ENCODE measurements around the gene ATP8B4.

ATP8B4 gene

GRCh38 chr15:49990835-49991545 is 128.0 kb downstream of the ATP8B4 start:
- Histone ChIP-seq H3K36me3 (ENCODE audit: control insufficient read depth in 1 of 2, insufficient read depth in 2 of 2, low read length in 2 of 2) (no peaks in the 10 kb centered on the region), H3K4me1 (ENCODE audit: control insufficient read depth in 1 of 2, insufficient read depth in 2 of 2, low read length in 2 of 2) (peaks cover 3 to 31% of the 10 kb centered on the region in 2 donors), H3K27ac (ENCODE audit: low read length) (peak overlapping the region; percentile 47), H3K9me3 (ENCODE audit: control insufficient read depth in 1 of 2, low read length in 2 of 2) (no peaks in the 10 kb centered on the region), H3K4me3 (ENCODE audit: low read depth in 1 of 2, low read length in 2 of 2) (no peak overlapping the region), H3K27me3 (ENCODE audit: low read depth, low read length) (no peaks in the 10 kb centered on the region)

- Histone ChIP-seq H3K9me3 (ENCODE audit: control insufficient read depth in 1 of 2, low read length in 2 of 2) (no peaks in the 10 kb centered on the region), H3K36me3 (ENCODE audit: control insufficient read depth in 1 of 2, insufficient read depth in 2 of 2, low read length in 2 of 2) (no peaks in the 10 kb centered on the region), H3K4me1 (ENCODE audit: control insufficient read depth in 1 of 2, insufficient read depth in 2 of 2, low read length in 2 of 2) (peaks cover 3 to 25% of the 10 kb centered on the region in 2 donors), H3K27ac (ENCODE audit: low read length) (no peak overlapping the region), H3K27me3 (ENCODE audit: low read depth, low read length) (no peaks in the 10 kb centered on the region), H3K4me3 (ENCODE audit: low read depth in 1 of 2, low read length in 2 of 2) (no peak overlapping the region)
Measured at GRCh38 chr15:49989498-49989897, 129.5 kb downstream of the ATP8B4 start.

GRCh38 chr15:49988766-49989165 is 130.3 kb downstream of the ATP8B4 start:
- H3K9me3 ChIP-seq (ENCODE audit: control insufficient read depth in 1 of 2, low read length in 2 of 2) = no peaks in the 10 kb centered on the region
- no peak overlapping the region for H3K27ac ChIP-seq (ENCODE audit: low read length)
- no peak overlapping the region for H3K4me3 ChIP-seq (ENCODE audit: low read depth in 1 of 2, low read length in 2 of 2)
- no peaks in the 10 kb centered on the region for H3K36me3 ChIP-seq (ENCODE audit: control insufficient read depth in 1 of 2, insufficient read depth in 2 of 2, low read length in 2 of 2)
- H3K27me3 ChIP-seq (ENCODE audit: low read depth, low read length) = no peaks in the 10 kb centered on the region
- peaks cover 3 to 25% of the 10 kb centered on the region in 2 donors for H3K4me1 ChIP-seq (ENCODE audit: control insufficient read depth in 1 of 2, insufficient read depth in 2 of 2, low read length in 2 of 2)

GRCh38 chr15:49987896-49988295 is 131.1 kb downstream of the ATP8B4 start:
- Histone ChIP-seq H3K9me3 (ENCODE audit: control insufficient read depth in 1 of 2, low read length in 2 of 2) (no peaks in the 10 kb centered on the region), H3K27me3 (ENCODE audit: low read depth, low read length) (no peaks in the 10 kb centered on the region), H3K27ac (ENCODE audit: low read length) (no peak overlapping the region), H3K4me1 (ENCODE audit: control insufficient read depth in 1 of 2, insufficient read depth in 2 of 2, low read length in 2 of 2) (peaks cover 3 to 25% of the 10 kb centered on the region in 2 donors), H3K4me3 (ENCODE audit: low read depth in 1 of 2, low read length in 2 of 2) (no peak overlapping the region), H3K36me3 (ENCODE audit: control insufficient read depth in 1 of 2, insufficient read depth in 2 of 2, low read length in 2 of 2) (no peaks in the 10 kb centered on the region)

GRCh38 chr15:49987198-49987785 is 131.7 kb downstream of the ATP8B4 start:
- Histone ChIP-seq H3K4me3 (ENCODE audit: low read depth in 1 of 2, low read length in 2 of 2) (no peak overlapping the region), H3K9me3 (ENCODE audit: control insufficient read depth in 1 of 2, low read length in 2 of 2) (no peaks in the 10 kb centered on the region), H3K27ac (ENCODE audit: low read length) (no peak overlapping the region), H3K27me3 (ENCODE audit: low read depth, low read length) (no peaks in the 10 kb centered on the region), H3K36me3 (ENCODE audit: control insufficient read depth in 1 of 2, insufficient read depth in 2 of 2, low read length in 2 of 2) (no peaks in the 10 kb centered on the region), H3K4me1 (ENCODE audit: control insufficient read depth in 1 of 2, insufficient read depth in 2 of 2, low read length in 2 of 2) (peaks cover 3 to 25% of the 10 kb centered on the region in 2 donors)

- H3K4me3 ChIP-seq (ENCODE audit: low read depth in 1 of 2, low read length in 2 of 2) = no peak overlapping the region
- no peak overlapping the region for H3K27ac ChIP-seq (ENCODE audit: low read length)
- H3K27me3 ChIP-seq (ENCODE audit: low read depth, low read length) = no peaks in the 10 kb centered on the region
- H3K4me1 ChIP-seq (ENCODE audit: control insufficient read depth in 1 of 2, insufficient read depth in 2 of 2, low read length in 2 of 2) = peaks cover 3 to 25% of the 10 kb centered on the region in 2 donors
- no peaks in the 10 kb centered on the region for H3K36me3 ChIP-seq (ENCODE audit: control insufficient read depth in 1 of 2, insufficient read depth in 2 of 2, low read length in 2 of 2)
- no peaks in the 10 kb centered on the region for H3K9me3 ChIP-seq (ENCODE audit: control insufficient read depth in 1 of 2, low read length in 2 of 2)
Measured at GRCh38 chr15:49986326-49986725, 132.7 kb downstream of the ATP8B4 start.

- no peak overlapping the region for H3K27ac ChIP-seq (ENCODE audit: low read length)
- no peaks in the 10 kb centered on the region for H3K9me3 ChIP-seq (ENCODE audit: control insufficient read depth in 1 of 2, low read length in 2 of 2)
- no peaks in the 10 kb centered on the region for H3K27me3 ChIP-seq (ENCODE audit: low read depth, low read length)
- no peak overlapping the region for H3K4me3 ChIP-seq (ENCODE audit: low read depth in 1 of 2, low read length in 2 of 2)
- peaks cover 3 to 25% of the 10 kb centered on the region in 2 donors for H3K4me1 ChIP-seq (ENCODE audit: control insufficient read depth in 1 of 2, insufficient read depth in 2 of 2, low read length in 2 of 2)
- H3K36me3 ChIP-seq (ENCODE audit: control insufficient read depth in 1 of 2, insufficient read depth in 2 of 2, low read length in 2 of 2) = no peaks in the 10 kb centered on the region
Measured at GRCh38 chr15:49985463-49985862, 133.6 kb downstream of the ATP8B4 start.

- H3K9me3 ChIP-seq (ENCODE audit: control insufficient read depth in 1 of 2, low read length in 2 of 2) = no peaks in the 10 kb centered on the region
- H3K4me1 ChIP-seq (ENCODE audit: control insufficient read depth in 1 of 2, insufficient read depth in 2 of 2, low read length in 2 of 2) = peaks cover 3 to 22% of the 10 kb centered on the region in 2 donors
- H3K36me3 ChIP-seq (ENCODE audit: control insufficient read depth in 1 of 2, insufficient read depth in 2 of 2, low read length in 2 of 2) = no peaks in the 10 kb centered on the region
- no peak overlapping the region for H3K4me3 ChIP-seq (ENCODE audit: low read depth in 1 of 2, low read length in 2 of 2)
- no peak overlapping the region for H3K27ac ChIP-seq (ENCODE audit: low read length)
- H3K27me3 ChIP-seq (ENCODE audit: low read depth, low read length) = no peaks in the 10 kb centered on the region
Measured at GRCh38 chr15:49984436-49984835, 134.6 kb downstream of the ATP8B4 start.

- H3K9me3 ChIP-seq (ENCODE audit: control insufficient read depth in 1 of 2, low read length in 2 of 2) = no peaks in the 10 kb centered on the region
- H3K27ac ChIP-seq (ENCODE audit: low read length) = no peak overlapping the region
- no peak overlapping the region for H3K4me3 ChIP-seq (ENCODE audit: low read depth in 1 of 2, low read length in 2 of 2)
- peaks cover 0 to 8% of the 10 kb centered on the region in 2 donors for H3K4me1 ChIP-seq (ENCODE audit: control insufficient read depth in 1 of 2, insufficient read depth in 2 of 2, low read length in 2 of 2)
- H3K27me3 ChIP-seq (ENCODE audit: low read depth, low read length) = no peaks in the 10 kb centered on the region
- no peaks in the 10 kb centered on the region for H3K36me3 ChIP-seq (ENCODE audit: control insufficient read depth in 1 of 2, insufficient read depth in 2 of 2, low read length in 2 of 2)
Measured at GRCh38 chr15:49982584-49982983, 136.4 kb downstream of the ATP8B4 start.

- Histone ChIP-seq H3K9me3 (ENCODE audit: control insufficient read depth in 1 of 2, low read length in 2 of 2) (no peaks in the 10 kb centered on the region), H3K27me3 (ENCODE audit: low read depth, low read length) (no peaks in the 10 kb centered on the region), H3K36me3 (ENCODE audit: control insufficient read depth in 1 of 2, insufficient read depth in 2 of 2, low read length in 2 of 2) (no peaks in the 10 kb centered on the region), H3K4me3 (ENCODE audit: low read depth in 1 of 2, low read length in 2 of 2) (no peak overlapping the region), H3K27ac (ENCODE audit: low read length) (no peak overlapping the region), H3K4me1 (ENCODE audit: control insufficient read depth in 1 of 2, insufficient read depth in 2 of 2, low read length in 2 of 2) (no peaks in the 10 kb centered on the region)
Measured at GRCh38 chr15:49979705-49980382, 139.2 kb downstream of the ATP8B4 start.

GRCh38 chr15:49978121-49978520 is 140.9 kb downstream of the ATP8B4 start:
- Histone ChIP-seq H3K27ac (ENCODE audit: low read length) (no peak overlapping the region), H3K9me3 (ENCODE audit: control insufficient read depth in 1 of 2, low read length in 2 of 2) (no peaks in the 10 kb centered on the region), H3K4me1 (ENCODE audit: control insufficient read depth in 1 of 2, insufficient read depth in 2 of 2, low read length in 2 of 2) (no peaks in the 10 kb centered on the region), H3K4me3 (ENCODE audit: low read depth in 1 of 2, low read length in 2 of 2) (no peak overlapping the region), H3K36me3 (ENCODE audit: control insufficient read depth in 1 of 2, insufficient read depth in 2 of 2, low read length in 2 of 2) (no peaks in the 10 kb centered on the region), H3K27me3 (ENCODE audit: low read depth, low read length) (no peaks in the 10 kb centered on the region)
